Stimulated activated naive CD8-positive, alpha-beta T cell treated with anti-CD3 and anti-CD28 coated beads, Interleukin-15, Interleukin-2, amounts not matched to agents 100 U/mL and 50 U/mL, for 24 hours (primary cell): ENCODE data around the gene TMTC3.

Source experiments
- ATAC-seq: fragments of 150-1000 bp; cut with Tn5 transposase; one replicate; pipeline ENCODE4 v1.10.0; 2021
- DNase-seq: peaks from one replicate; pipeline ENCODE4 v3.0.0; 2021

Gene TMTC3

GRCh38 chr12:88227263-88227662, 85.2 kb downstream of the TMTC3 start:
- DNase-seq (no peak), ATAC-seq (no peak)

DNA sequence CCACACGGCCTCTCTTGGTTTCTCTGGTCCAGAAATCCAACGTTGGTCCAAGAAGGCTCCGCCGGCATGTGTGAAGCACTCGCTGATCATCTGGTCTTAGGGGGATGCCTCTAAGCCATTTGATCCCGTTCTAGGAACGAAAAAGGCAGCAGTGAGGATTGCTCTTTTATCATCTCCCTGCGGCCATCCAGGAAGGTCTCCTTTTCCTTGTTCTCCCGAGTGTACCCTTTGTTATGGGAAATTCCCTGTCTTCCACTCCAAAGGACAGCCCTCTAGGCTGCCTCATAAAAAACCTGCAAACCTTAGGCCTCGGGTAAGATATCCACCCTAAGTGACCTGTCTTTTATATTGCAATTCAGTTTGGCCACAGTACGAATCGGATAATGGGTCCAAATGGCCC, 85.8 kb downstream of the TMTC3 start:
- no peak for DNase-seq
- no peak for ATAC-seq

DNA sequence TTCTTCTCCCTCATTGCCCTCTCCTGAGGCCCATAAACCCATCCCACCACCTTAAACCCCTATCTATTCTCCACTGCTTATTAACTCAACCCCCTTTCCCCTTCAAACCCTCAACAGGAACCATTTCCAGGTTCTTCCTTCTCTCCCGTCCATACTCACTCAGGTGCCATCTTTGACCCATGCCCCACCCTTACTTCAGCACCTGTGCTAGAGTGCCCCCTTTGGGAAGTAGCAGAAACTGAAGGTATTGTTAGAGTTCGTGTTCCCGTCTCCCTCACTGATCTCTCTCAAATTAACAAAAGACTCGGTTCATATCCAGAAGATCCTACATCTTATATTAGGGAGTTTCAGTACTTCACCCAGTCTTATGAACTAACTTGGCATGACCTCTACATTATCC, 86.6 kb downstream of the TMTC3 start:
- ATAC-seq, result no peak
- DNase-seq, result no peak

DNA sequence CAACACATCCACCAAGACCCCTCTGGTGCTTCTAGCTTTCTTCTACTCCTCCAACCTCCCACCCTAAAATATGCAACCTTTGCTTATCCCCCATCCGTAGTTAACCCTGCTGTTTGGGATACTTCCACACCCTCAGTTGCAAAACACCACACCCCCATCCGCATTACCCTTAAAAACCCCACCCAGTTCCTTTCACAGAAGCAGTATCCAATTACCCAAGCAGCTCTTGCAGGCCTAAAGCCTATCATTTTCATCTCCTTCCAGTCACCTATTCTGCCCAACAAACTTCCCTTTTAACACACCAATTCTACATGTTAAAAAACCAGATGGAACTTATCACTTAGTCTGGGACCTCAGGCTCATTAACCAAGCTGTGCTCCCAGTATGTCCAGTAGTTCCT, 88.2 kb downstream of the TMTC3 start:
- DNase-seq (no peak), ATAC-seq (no peak)

DNA sequence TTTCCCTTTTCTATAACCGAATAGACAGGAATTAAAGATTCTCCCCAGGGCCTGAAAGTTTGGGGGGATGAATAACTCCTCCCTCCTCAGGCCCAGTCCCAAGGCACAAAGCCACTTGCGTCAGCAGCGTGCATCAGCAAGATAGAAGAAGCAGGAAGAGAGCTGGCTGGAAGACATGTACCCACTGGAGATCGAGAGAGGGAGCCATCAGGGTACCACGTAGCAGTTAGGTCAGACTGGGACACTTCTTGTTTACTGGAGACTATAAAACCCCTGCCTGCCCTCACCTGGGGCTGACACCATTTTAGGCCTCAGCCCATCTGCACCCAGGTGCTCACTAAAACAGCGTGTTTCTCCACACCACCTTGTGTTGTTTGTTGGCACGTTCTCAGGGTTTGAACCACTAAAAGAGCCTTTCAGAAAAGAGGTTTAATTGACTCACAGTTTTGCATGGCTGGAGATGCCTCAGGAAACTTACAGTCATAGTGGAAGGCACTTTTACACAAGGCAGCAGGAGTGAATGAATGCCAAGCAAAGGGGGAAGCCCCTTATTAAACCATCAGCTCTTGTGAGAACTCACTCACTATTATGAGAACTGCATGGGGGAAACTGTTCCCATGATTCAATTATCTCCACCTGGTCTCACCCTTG, 93.2 kb downstream of the TMTC3 start:
- DNase-seq (peak; percentile 25), ATAC-seq (peak; percentile 91)

GRCh38 chr12:88237954-88238353, 95.8 kb downstream of the TMTC3 start:
- ATAC-seq, result peak; percentile 53

GRCh38 chr12:88238406-88238805, 96.3 kb downstream of the TMTC3 start:
- ATAC-seq (no peak), DNase-seq (no peak)

More at GRCh38 chr12:88237954-88238353, 95.8 kb downstream of the TMTC3 start:
- no peak for DNase-seq

DNA sequence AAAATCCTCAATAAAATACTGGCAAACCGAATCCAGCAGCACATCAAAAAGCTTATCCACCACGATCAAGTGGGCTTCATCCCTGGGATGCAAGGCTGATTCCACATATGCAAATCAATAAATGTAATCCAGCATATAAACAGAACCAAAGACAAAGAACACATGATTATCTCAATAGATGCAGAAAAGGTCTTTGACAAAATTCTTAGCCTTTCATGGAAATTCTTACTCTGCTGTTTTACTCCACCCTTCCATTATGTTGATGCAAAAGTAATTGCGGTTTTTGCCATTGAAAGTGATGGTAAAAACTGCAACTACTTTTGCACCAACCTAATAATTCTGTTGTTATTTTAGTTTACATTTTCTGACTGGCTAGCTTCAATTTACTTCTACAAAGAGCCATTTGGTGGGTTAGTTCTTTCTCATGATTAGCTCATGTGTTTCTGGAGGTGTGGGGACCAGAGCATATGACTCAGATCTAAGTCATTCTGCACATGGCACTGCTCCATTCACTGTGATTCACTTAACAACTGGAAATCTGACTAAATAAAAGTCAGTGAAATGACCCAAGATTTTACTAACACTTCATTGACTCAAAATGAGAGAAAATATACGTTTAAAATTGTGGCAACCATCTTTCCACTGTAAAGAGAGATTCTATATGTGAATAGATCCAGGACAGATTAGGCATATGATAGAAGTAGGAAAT, 99.9 kb downstream of the TMTC3 start:
- ATAC-seq (peak; percentile 96), DNase-seq (no peak)

DNA sequence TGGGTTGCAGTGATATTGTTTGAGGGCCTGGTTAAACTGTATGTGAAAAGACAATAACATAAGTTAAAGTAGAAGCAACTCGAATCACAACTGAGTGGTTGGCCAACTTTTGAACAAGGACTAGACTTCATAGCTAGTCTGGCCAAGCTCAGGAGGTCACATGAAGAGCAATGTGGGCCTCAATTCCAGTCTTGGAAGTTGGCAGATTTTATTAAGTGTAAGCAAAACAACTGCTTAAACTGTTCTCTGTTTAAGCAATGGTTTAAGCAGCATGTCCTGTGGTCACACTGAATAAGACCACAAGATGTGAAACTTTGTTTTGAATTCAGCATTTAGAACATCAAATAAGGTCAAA, 100.4 kb downstream of the TMTC3 start:
- ATAC-seq, result no peak
- DNase-seq, result no peak

DNA sequence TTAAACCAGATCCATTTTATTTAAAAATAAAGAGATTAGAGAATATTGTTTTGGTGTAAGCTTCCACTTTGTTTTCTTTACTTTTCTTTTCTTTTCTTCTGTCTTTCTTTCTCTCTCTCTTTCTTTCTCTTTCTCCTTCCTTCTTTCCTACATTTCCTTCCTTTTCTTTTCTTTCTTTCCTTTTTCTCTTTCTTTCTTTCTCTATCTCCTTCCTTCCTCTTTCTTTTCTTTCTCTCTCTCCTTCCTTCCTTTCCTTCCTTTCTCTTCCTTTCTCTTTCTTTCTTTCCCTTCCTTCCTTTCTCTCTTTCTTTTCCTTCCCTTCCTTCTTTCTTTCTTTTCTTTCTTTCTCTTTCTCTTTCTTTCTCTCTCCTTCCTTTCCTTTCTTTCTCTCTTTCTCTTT, 100.8 kb downstream of the TMTC3 start:
- ATAC-seq (no peak), DNase-seq (no peak)

DNA sequence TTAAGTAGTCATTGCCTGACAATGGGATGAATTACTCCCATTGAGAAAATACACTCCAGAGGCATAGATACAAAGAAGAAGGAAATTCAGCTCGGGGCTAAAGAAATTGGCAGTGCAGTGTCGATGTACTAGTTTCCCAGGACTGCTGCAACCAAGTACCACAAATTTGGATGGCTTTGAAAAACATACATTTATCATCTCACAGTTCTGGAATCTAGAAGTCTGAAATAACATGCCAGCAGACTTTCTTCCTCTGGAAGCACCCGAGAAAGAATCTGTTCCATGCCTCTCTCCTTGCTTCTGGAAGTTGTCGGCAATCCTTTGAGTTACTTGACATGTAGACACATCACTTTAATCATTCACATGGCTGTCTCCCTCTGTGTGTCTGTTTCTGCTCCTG, 101.9 kb downstream of the TMTC3 start:
- ATAC-seq (no peak), DNase-seq (no peak)

- DNase-seq (no peak), ATAC-seq (no peak)
Observed at GRCh38 chr12:88245905-88246304, 103.8 kb downstream of the TMTC3 start.

GRCh38 chr12:88247241-88247643, 105.1 kb downstream of the TMTC3 start:
- no peak for DNase-seq
- no peak for ATAC-seq

DNA sequence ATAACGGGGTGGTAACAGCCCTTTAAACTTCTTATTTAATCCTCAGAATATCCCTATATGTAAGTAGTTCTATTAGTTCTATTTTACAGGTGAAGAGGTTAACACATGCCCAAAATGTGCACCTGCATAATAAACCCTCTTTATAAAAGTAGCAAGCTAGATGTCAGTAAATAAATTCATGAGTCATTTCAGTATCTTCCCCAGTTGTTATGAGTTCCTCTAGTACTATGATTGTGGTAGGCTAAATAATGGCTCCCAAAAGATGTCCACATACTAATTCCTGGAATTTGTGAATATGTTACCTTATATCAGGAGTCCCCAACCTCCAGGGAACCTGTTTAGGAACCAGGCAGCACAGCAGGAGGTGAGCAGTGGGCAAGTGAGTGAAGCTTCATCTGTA, 106.5 kb downstream of the TMTC3 start:
- DNase-seq (no peak), ATAC-seq (no peak)
